Activated naive CD4-positive, alpha-beta T cell treated with anti-CD3 and anti-CD28 coated beads for 36 hours (primary cell): ENCODE results near the gene E2F3. TPM values are rescaled to one million over a fixed set of nuclear protein-coding genes. Genes with fewer than 3 reads are reported as not detected.
A peak's percentile ranks its signal among the peaks of the same experiment; 100 is the strongest.

ENCODE experiments used
- CTCF ChIA-PET: fragments of 350-600 bp; sonication (Branson Sonifier 250); formaldehyde crosslinking; loops from one replicate; lab custom pipeline; 2021; ENCODE audit warnings: antibody characterized with exemption; lab: Charles Lee
- DNase-seq: peaks from one replicate; pipeline ENCODE4 v3.0.0-alpha.2; 2020
- H3K27ac Mint-ChIP-seq: one replicate; pipeline ENCODE4 v1.8.0; 2021; ENCODE audit warnings: mild to moderate bottlenecking, mixed read lengths
- H3K27me3 Mint-ChIP-seq: one replicate; pipeline ENCODE4 v1.8.0; 2021; ENCODE audit warnings: low read depth, mixed read lengths
- H3K36me3 Mint-ChIP-seq: one replicate; pipeline ENCODE4 v1.8.0; 2021; ENCODE audit warnings: low read depth, mixed read lengths
- H3K4me1 Mint-ChIP-seq: one replicate; pipeline ENCODE4 v1.8.0; 2021; ENCODE audit warnings: low read depth, mixed read lengths
- H3K4me3 Mint-ChIP-seq: one replicate; pipeline ENCODE4 v1.8.0; 2021; ENCODE audit warnings: mild to moderate bottlenecking, moderate library complexity, mixed read lengths
- H3K9me3 Mint-ChIP-seq: one replicate; pipeline ENCODE4 v1.8.0; 2021; ENCODE audit warnings: mixed read lengths
- intact Hi-C: fragments of 100-400 bp; cut with micrococcal nuclease; formaldehyde crosslinking; loops from one replicate; pipeline ENCODE4 v1.15.1; 2023
- total RNA-seq, 2 experiments: library from RNA; stranded (reverse); gene quantifications; one replicate each; pipeline ENCODE4 v1.2.3, GENCODE V29; 2021

The E2F3 gene
- total RNA-seq, 2 experiments from 2014 or later: 12.7 to 13.1 TPM

- H3K27me3 Mint-ChIP-seq: no peaks in the 10 kb centered on the region
- H3K27ac Mint-ChIP-seq: peak overlapping the region; percentile 93
- H3K4me3 Mint-ChIP-seq: peak overlapping the region; percentile 95
- no peaks in the 10 kb centered on the region for H3K9me3 Mint-ChIP-seq
- H3K4me1 Mint-ChIP-seq: peaks cover 34% of the 10 kb centered on the region
- CTCF ChIA-PET: interaction anchor here (1.5 to 3.0 kb wide), 3 partner anchors 84 to 127 kb away, joined by 3 to 25 read pairs (median 10); no protein-coding TSS in a partner anchor
- DNase-seq: peak; percentile 97
- intact Hi-C loops: loop anchor here (1.0 to 10.0 kb wide), 5 partner anchors 131 to 1998 kb away; partner anchors contain the start of genes CDKAL1 and SOX4
- H3K36me3 Mint-ChIP-seq: peaks cover 30% of the 10 kb centered on the region
Observed at GRCh38 chr6:20403070-20403765, 1.5 kb downstream of the E2F3 start.

GRCh38 chr6:20403766-20404640 lies 2.3 kb downstream of the E2F3 start:
- peak; percentile 84 for DNase-seq
- peak overlapping the region; percentile 98 for H3K27ac Mint-ChIP-seq
- intact Hi-C loops: loop anchor here (1.0 to 10.0 kb wide), 8 partner anchors 12 to 1999 kb away; partner anchors contain the start of genes CDKAL1 and SOX4
- H3K9me3 Mint-ChIP-seq: no peaks in the 10 kb centered on the region
- H3K27me3 Mint-ChIP-seq: no peaks in the 10 kb centered on the region
- H3K4me1 Mint-ChIP-seq: peaks cover 37% of the 10 kb centered on the region
- H3K4me3 Mint-ChIP-seq: peak overlapping the region; percentile 95
- H3K36me3 Mint-ChIP-seq: peaks cover 30% of the 10 kb centered on the region
- CTCF ChIA-PET: interaction anchor here (0.5 to 3.0 kb wide), 26 partner anchors 10 to 1455 kb away, joined by 3 to 25 read pairs (median 4); no protein-coding TSS in a partner anchor

GRCh38 chr6:20404641-20405032 lies 3.0 kb downstream of the E2F3 start:
- Mint-ChIP-seq H3K27ac (peak overlapping the region; percentile 98), H3K36me3 (peaks cover 31% of the 10 kb centered on the region), H3K4me1 (peaks cover 44% of the 10 kb centered on the region), H3K4me3 (peak overlapping the region; percentile 95), H3K27me3 (no peaks in the 10 kb centered on the region), H3K9me3 (no peaks in the 10 kb centered on the region)
- CTCF ChIA-PET: interaction anchor here (0.5 to 3.0 kb wide), 28 partner anchors 9 to 1454 kb away, joined by 3 to 25 read pairs (median 4); no protein-coding TSS in a partner anchor
- intact Hi-C loops: loop anchor here (1.0 to 10.0 kb wide), 7 partner anchors 12 to 2000 kb away; partner anchors contain the start of gene SOX4
- peak; percentile 84 for DNase-seq

- H3K4me1 Mint-ChIP-seq: peaks cover 66% of the 10 kb centered on the region
- H3K9me3 Mint-ChIP-seq: no peaks in the 10 kb centered on the region
- intact Hi-C loops: loop anchor here (10.0 kb wide), 2 partner anchors 314 to 2004 kb away; no protein-coding TSS in a partner anchor
- no peak overlapping the region for H3K4me3 Mint-ChIP-seq
- H3K27me3 Mint-ChIP-seq: no peaks in the 10 kb centered on the region
- CTCF ChIA-PET: no interaction called here
- H3K27ac Mint-ChIP-seq: no peak overlapping the region
- no peak for DNase-seq
- peaks cover 46% of the 10 kb centered on the region for H3K36me3 Mint-ChIP-seq
Observed at GRCh38 chr6:20408851-20409250, 7.2 kb downstream of the E2F3 start.

- H3K27me3 Mint-ChIP-seq: no peaks in the 10 kb centered on the region
- CTCF ChIA-PET: interaction anchor here (0.7 kb wide), 1 partner anchor 9 kb away, joined by 3 read pairs; no protein-coding TSS in a partner anchor
- intact Hi-C loops: loop anchor here (10.0 kb wide), 2 partner anchors 315 to 2005 kb away; no protein-coding TSS in a partner anchor
- no peak overlapping the region for H3K27ac Mint-ChIP-seq
- H3K9me3 Mint-ChIP-seq: no peaks in the 10 kb centered on the region
- DNase-seq: no peak
- peaks cover 46% of the 10 kb centered on the region for H3K36me3 Mint-ChIP-seq
- no peak overlapping the region for H3K4me3 Mint-ChIP-seq
- H3K4me1 Mint-ChIP-seq: peaks cover 66% of the 10 kb centered on the region
Observed at GRCh38 chr6:20409427-20409971, 7.8 kb downstream of the E2F3 start.

GRCh38 chr6:20411544-20411943 lies 9.9 kb downstream of the E2F3 start:
- no peaks in the 10 kb centered on the region for H3K9me3 Mint-ChIP-seq
- H3K4me1 Mint-ChIP-seq: peaks cover 69% of the 10 kb centered on the region
- CTCF ChIA-PET: interaction anchor here (1.1 kb wide), 1 partner anchor 117 kb away, joined by 3 read pairs; no protein-coding TSS in a partner anchor
- intact Hi-C loops: no loop called here
- peaks cover 34% of the 10 kb centered on the region for H3K36me3 Mint-ChIP-seq
- H3K4me3 Mint-ChIP-seq: no peak overlapping the region
- no peaks in the 10 kb centered on the region for H3K27me3 Mint-ChIP-seq
- no peak for DNase-seq
- H3K27ac Mint-ChIP-seq: peak overlapping the region; percentile 61

GRCh38 chr6:20411953-20412681 lies 10.4 kb downstream of the E2F3 start:
- CTCF ChIA-PET: interaction anchor here (1.1 to 2.3 kb wide), 2 partner anchors 8 to 116 kb away, joined by 3 to 11 read pairs; no protein-coding TSS in a partner anchor
- no peaks in the 10 kb centered on the region for H3K27me3 Mint-ChIP-seq
- no peaks in the 10 kb centered on the region for H3K9me3 Mint-ChIP-seq
- H3K4me3 Mint-ChIP-seq: no peak overlapping the region
- H3K27ac Mint-ChIP-seq: no peak overlapping the region
- peaks cover 70% of the 10 kb centered on the region for H3K4me1 Mint-ChIP-seq
- intact Hi-C loops: no loop called here
- DNase-seq: no peak
- H3K36me3 Mint-ChIP-seq: peaks cover 30% of the 10 kb centered on the region

- Mint-ChIP-seq H3K27me3 (no peaks in the 10 kb centered on the region), H3K4me1 (peaks cover 66% of the 10 kb centered on the region), H3K4me3 (no peak overlapping the region), H3K36me3 (peaks cover 26% of the 10 kb centered on the region), H3K27ac (no peak overlapping the region), H3K9me3 (no peaks in the 10 kb centered on the region)
- intact Hi-C loops: no loop called here
- DNase-seq: no peak
- CTCF ChIA-PET: interaction anchor here (2.3 kb wide), 1 partner anchor 8 kb away, joined by 11 read pairs; no protein-coding TSS in a partner anchor
Observed at GRCh38 chr6:20412682-20413073, 11.0 kb downstream of the E2F3 start.

GRCh38 chr6:20413826-20414225 lies 12.1 kb downstream of the E2F3 start:
- H3K4me3 Mint-ChIP-seq: no peak overlapping the region
- CTCF ChIA-PET: interaction anchor here (0.6 to 2.3 kb wide), 2 partner anchors 9 to 16 kb away, joined by 3 to 11 read pairs; no protein-coding TSS in a partner anchor
- H3K36me3 Mint-ChIP-seq: peaks cover 21% of the 10 kb centered on the region
- no peaks in the 10 kb centered on the region for H3K9me3 Mint-ChIP-seq
- intact Hi-C loops: no loop called here
- no peak overlapping the region for H3K27ac Mint-ChIP-seq
- no peak for DNase-seq
- no peaks in the 10 kb centered on the region for H3K27me3 Mint-ChIP-seq
- peaks cover 69% of the 10 kb centered on the region for H3K4me1 Mint-ChIP-seq

- H3K4me3 Mint-ChIP-seq: no peak overlapping the region
- H3K27me3 Mint-ChIP-seq: no peaks in the 10 kb centered on the region
- intact Hi-C loops: no loop called here
- H3K9me3 Mint-ChIP-seq: no peaks in the 10 kb centered on the region
- peaks cover 20% of the 10 kb centered on the region for H3K36me3 Mint-ChIP-seq
- H3K27ac Mint-ChIP-seq: no peak overlapping the region
- CTCF ChIA-PET: interaction anchor here (2.3 kb wide), 1 partner anchor 10 kb away, joined by 11 read pairs; no protein-coding TSS in a partner anchor
- peaks cover 62% of the 10 kb centered on the region for H3K4me1 Mint-ChIP-seq
- no peak for DNase-seq
Observed at GRCh38 chr6:20414711-20415110, 13.0 kb downstream of the E2F3 start.

GRCh38 chr6:20415304-20415703 lies 13.6 kb downstream of the E2F3 start:
- Mint-ChIP-seq H3K36me3 (peaks cover 16% of the 10 kb centered on the region), H3K4me3 (no peak overlapping the region)

More at GRCh38 chr6:20415304-20415703, 13.6 kb downstream of the E2F3 start:
- Mint-ChIP-seq H3K27ac (no peak overlapping the region), H3K4me1 (peaks cover 56% of the 10 kb centered on the region), H3K9me3 (no peaks in the 10 kb centered on the region), H3K27me3 (no peaks in the 10 kb centered on the region)
- DNase-seq: no peak
- intact Hi-C loops: no loop called here
- CTCF ChIA-PET: no interaction called here
